ENCODE measurements around the gene CYP20A1.
"Not testable (repeated sequence)": the region's sequence is repeated elsewhere in the genome, so short reads cannot be mapped to it uniquely, and the experiment has no call there.

CYP20A1 gene

DNA sequence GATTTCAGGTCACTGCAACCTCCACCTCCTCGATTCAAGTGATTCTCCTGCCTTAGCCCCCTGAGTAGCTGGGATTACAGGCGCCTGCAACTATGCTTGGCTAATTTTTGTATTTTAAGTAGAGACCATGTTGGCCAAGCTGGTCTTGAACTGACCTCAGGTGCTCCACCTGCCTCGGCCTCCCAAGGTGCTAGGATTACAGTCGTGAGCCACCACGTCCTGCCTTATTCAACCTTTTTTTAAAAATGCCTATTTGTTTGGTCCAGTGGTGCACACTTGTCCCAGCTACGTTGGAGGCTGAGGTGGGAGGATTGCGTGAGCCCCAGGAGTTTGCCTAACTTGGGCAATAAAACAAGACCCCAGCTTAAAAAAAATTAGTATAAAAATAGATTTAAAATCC, 43.3 kb downstream of the CYP20A1 start:
- no peak for DNase-seq

DNA sequence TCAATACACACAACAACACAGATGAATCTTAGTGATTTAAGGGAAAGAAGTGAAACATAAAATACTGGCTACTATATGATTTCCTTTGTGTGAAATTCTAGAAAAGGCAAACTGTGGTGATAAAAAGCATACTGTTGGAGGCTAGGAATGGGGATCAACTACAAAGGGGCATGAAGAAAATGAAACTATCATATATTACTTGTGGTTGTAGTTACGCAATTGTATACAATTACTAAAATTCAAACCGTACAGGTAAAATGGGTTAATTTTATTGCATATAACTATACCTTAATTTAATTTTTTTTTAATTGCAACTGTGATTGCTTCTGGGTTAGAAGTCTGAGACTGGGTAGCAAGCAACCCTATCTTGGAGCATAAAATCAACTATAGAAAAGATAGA, 47.7 kb downstream of the CYP20A1 start:
- DNase-seq = no peak

DNA sequence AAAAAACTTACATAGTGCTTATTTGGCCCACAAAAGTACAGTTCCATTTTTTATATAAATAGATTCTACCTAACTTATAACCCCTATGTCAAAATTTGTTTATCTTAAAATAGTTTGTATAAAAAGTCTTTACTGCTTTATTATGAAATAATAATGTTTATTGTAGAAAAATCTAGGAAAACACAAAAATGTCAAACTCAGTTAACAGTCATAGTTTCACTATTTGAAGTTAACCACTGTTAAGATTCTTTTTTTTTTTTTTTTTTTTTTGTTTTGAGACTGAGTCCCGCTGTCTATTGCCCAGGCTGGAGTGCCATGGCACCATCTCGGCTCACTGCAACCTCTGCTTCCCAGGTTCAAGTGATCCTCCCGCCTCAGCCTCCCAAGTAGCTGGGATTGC, 62.8 kb downstream of the CYP20A1 start:
- no peak for DNase-seq

DNA sequence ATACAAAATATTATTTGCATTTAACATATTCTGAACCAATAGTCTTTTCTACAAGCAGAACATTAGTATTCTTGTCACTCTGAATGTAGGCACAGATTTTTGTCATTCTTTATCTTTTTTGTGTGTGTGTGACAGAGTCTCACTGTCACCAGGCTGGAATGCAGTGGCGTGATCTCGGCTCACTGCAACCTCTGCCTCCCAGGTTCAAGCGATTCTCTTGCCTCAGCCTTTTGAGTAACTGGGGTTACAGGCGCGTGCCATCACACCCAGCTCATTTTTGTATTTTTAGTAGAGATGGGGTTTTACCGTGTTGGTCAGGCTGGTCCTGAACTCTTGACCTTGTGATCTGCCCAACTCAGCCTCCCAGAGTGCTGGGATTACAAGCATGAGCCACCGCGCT, 63.8 kb downstream of the CYP20A1 start:
- DNase-seq = not testable (repeated sequence)

DNA sequence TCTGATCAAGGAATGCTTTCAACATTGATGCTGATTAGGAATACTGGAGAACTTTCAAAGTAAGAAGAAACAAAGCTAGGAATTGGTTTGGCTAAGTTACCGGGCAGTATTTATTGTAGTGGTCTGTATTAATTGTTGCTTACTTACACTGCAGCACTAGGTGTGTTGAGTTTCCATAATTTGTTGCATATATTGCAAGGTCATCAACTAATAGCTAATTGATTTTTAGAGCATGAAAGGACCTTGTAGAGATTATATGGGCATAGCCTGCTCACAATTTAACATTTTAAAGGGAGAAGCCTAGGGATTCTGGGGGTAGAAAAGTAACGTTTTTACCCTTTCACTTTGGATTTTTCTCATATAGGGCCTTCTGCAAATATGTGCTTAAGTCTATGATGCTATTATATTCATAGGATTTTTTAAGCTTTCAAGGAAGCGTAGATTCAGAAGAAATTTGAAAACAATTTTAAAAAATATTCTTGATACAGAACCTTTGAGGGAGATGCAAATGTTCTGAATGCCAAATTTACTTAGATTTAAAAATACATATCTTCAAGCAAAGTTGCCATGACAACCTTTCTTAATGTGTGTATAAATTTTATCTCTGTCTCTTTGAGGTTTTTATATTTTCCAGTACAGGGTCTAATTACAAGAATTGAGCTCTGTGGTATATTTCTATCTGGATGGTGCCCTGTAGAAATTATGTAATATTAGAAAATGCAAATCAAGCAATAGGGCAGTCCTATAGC, 72.0 kb downstream of the CYP20A1 start:
- no peak for DNase-seq

DNA sequence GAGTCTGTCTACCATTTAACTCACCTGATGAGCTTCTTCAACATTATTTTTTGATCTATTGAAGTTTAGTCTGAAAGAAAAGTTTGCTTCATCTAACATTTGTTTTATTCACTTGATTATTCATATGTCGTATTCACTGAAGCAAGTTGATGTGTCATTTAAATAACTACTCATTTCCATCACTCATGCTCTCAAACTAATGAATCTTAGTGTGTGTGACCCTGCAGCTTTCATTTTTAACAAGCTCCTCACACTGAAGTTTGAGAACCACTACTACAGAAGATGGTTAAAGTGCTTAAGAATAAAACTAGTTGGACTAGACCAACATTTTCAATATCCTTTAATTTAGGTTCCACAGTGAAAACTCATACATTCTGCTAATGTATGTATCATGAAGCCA, 87.5 kb downstream of the CYP20A1 start:
- no peak for DNase-seq

DNA sequence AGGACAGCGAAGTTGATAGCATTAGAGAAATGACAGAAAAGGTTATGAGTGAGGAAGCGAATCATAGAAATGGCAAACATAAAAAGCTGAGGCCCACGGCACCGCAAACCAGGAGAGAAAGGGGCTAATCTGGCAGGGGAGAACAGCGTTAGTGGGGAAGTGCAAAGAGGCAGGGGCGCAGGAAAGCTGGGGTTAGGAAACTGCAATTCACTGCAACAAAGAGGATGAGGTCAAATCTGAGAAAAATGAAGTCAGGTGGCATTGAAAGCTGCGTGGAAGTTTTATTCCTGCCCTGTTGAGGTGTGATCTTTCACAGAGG, 88.7 kb downstream of the CYP20A1 start:
- DNase-seq = no peak

DNA sequence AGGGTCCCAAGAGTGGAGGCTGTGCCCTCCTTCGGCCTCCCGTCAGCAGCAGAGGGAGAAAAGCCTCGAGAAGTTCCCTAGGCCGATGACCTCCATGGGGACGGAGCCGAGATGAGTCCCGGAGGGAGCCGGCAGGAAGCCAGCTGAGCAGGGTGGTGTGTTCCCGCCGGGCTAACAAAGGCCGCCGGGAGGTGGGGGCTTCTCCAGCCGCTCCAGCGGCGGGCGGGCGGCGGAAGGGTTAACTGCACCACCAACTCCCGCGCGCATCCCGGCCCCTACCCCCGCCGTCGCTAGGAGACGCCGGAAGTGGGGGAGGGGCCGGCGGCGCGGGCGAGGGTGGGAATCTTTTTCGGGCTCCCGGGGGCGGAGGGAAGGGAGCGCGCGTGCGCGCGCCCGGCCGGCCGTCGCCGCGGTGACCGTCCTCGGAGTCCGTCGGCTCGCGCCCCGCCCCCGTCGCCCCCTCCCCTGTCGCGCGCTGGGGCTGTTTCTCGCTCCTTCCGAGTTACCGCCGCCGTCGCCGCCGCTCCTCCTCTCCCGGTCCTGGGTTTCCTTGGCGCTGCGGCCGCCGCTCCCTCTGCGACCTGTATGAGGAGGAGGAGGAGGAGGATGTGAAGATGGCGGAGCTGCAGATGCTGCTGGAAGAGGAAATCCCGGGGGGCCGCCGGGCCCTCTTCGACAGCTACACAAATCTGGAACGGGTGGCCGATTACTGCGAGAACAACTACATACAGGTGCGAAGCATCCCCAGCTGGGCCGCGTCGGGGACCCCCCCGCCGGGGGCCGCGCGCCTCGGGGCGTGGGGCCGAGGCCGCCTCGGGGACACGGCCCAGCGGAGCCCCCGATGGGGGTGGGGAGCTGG, 89.3 kb downstream of the CYP20A1 start, which contains the start of gene ABI2:
Gene ABI2 (plus strand): TSS at position 494 of the 859 bp plus-strand sequence. CDS start 121 bp downstream, at position 615.
- DNase-seq = peak; percentile 58 to 69

DNA sequence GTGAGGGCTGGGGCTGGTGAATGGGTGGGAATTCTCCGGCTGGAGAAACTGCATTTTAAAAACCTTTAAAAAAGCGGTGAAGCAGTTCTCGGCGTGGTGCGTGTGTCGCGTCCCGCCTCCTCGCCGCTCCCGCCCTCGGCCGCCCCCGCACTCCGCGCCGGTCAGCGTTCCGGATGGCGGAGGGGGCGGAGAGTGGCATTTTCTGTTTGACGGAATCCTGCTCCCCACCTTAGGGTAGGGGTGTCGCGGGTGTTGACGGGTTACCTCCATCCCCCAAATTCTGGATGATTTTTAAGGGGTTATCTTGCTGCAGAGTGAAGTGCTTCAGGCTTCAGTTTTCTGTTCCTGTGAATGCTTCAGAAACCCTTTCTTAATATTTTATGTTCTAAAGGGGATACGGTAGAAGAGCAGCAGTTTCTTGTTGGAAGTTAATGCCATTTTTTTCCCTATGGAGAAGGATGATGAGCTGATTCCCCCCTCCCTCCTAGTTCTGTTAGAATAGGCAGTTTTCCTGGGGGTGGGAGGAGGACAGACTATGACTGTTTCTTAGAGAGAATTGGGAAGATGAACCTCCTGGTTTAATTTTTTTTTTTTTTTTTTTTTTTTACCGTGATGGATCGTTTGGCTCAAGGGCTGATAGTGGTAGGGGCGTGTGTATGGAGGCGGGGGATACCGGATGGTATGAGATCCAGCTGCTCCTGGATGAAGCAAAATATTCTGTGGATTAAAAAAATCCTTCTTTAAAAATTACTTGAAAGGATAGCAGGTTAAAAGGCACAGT, 90.1 kb downstream of the CYP20A1 start:
- DNase-seq = peak; percentile 7 to 29

DNA sequence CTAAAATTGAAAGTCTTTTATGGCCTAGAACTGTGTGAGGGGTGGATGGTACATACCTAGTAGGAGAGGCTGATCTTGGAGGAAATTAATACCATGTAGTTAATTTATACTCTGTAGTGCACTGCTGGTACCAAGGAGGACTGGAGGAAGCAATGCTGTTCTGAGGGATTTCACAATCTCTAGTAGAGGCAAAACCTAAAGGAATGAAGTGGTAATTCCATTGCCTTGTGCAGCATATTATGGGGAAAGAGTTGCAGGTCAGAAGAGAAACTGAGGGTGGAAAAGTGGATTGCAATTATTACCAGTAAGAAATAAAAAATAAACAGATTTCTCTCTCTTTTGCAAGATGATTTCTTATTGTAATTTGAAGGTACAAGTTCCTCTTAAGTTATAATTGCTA, 91.6 kb downstream of the CYP20A1 start:
- peak in 1 of 2 donors; percentile 2 for DNase-seq

DNA sequence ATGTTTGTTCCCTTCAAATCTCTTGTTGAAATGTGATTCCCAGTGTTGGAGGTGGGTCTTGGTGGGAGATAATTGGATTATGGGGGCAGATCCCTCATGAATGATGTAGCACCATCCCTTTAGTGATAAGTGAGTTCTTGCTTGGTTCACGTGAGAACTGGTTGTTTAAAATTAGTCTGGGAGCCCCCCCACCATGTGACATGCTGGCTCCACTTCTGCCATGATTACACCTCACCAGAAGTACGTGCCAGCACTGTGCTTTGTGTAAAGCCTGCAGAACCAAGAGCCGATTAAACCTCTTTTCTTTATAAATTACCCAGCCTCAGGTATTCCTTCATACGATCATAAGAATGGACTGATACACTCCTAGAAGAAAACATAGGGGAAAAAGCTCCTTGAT, 99.5 kb downstream of the CYP20A1 start:
- DNase-seq = no peak

DNA sequence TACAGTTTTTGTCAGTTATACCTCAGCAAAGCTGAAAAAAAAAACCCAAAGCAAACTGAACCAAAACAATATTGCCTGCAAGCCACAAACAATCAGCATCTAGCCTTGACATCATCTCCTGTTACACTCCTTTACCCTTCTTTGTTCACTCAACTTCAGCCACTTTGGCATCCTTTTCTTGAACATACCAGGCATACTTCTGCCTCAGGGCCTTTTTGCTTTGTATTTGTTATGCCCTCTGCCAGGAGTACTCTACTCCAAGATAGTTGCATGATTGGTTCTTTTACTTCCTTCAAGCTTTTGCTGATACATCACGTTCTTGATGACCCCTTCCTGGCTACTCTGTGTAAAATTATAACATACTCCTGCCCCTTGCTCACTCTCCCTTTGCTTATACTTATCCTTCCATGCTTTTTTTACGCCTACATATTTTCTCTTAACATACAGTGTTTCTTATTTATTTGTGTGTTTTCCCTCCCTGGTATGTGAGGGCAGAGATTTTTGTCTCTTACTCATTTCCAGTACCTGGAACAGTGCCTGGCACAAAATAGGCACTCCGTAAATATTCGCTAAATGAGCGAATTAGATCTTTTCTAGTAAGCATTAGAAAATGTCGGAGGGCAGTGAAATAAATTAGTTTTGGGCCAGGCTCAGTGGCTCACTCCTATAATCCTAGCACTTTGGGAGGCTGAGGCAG, 102.1 kb downstream of the CYP20A1 start:
- DNase-seq = no peak

DNA sequence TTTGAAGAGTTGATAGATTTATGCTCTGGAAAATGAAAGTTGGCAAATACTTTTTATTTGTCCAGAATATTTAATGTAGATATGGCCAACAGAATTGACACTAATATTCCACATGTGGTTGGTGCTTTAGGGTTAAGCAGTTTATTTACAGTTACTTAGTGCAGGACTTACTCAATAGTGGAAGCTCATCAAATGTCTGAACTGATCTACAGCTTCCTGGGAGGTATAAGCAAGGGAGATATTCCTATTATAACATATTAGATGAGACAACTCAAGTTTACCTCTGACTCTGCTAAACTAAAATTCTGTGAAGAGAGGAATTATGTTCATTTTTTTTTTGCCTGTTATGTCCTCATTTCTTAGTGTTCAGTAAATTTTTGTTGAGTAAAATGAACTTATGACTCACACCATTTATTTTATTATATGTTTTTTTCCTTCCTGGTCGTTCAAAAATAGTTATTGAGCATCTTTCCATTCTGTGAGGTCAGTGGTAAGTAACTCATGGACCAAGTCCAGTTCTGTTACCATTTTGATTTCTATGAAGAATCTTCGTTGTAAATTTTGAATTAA, 103.0 kb downstream of the CYP20A1 start:
- DNase-seq = no peak

DNA sequence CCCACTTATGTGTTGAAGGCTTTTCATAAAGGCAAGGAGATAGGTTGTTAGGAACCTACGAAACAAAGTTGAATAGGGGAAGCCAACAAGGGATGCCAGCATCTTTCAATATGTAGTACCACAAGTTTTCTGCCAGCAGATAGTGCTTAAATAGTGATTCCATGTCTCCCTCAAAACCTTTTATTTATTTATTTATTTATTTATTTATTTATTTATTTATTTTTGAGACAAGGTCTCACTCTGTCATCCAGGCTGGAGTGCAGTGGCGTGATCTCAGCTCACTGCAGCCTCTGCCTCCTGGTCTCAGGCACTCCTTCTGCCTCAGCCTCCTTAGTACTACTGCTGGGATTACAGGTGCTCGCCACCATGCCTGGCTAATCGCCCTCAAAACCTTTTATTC, 103.6 kb downstream of the CYP20A1 start:
- DNase-seq = not testable (repeated sequence)

DNA sequence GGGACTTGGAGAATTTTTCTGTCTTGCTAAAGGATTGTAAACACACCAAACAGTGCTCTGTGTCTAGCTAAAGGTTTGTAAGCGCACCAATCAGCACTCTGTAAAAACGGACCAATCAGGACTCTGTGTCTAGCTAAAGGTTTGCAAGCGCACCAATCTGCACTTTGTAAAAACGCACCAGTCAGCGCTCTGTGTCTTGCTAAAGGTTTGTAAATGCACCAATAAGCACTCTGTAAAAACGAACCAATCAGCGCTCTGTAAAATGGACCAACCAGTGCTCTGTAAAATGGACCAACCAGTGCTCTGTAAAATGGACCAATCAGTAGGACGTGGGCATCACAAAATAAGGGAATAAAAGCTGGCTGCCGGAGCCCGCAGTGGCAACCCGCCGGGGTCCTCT, 105.8 kb downstream of the CYP20A1 start:
- DNase-seq = no peak

DNA sequence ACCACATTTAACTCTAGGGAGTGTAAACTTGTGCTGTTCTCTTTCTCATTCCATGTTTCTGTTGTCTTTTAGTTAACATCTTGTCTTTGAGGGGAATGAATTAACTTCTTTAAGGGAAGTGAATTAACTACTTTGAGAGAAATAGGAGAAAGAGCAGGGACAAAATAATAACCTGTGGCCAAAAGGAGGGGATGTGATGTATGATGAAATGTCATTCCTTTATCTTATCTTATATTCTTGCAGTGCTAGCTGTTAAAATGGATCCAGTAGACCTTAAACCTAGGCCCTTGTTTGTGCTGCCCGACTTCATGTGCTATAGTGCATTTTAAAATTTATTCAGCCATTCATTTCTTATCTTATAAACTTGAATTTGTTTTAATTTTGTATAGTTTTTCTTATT, 107.8 kb downstream of the CYP20A1 start:
- DNase-seq = no peak

DNA sequence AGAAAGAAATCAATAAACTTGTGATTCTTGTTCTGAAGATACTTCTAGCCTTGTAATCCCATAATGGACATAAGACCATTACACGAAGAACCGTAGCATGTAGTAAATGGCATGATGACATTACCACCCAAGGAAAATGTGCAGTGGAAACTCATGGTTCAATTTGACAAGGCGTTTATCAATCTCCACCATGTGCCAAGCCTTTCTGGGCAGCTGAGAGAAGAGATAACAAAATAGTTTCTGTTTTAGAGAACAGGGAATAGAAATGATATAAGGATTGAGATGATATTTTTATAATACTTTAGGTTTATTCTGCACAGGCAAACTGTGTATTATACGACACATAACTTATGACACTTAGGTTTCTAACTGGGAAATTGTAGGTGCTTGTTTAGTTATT, 108.6 kb downstream of the CYP20A1 start:
- no peak for DNase-seq

DNA sequence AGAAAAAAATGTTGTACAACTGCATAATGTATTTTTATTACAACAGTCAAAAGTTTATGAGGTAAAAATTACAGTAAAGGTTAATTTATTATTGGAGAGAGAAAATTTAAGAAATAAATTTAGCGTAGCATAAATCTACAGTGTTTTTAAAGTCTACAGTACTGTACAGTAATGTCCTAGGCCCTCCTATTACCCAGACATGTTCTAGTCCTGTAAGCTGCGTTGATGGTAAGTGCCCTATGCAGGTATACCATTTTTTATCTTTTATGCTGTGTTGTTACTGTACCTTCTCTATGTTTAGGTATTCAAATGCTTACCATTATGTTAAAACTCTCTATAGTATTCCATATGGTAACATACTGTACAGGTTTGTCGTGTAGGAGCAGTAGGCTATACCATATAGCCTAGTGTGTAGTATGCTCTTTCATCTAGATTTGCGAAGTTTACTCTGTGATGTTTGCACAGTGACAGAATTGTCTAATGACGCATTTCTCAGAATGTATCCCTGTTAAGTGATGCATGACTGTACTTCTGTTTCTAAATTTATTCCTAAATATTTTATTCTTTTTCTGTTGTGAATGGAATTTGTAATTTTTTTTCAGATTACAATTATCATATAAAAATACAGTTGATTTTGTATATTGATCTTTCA, 113.9 kb downstream of the CYP20A1 start:
- DNase-seq = no peak

DNA sequence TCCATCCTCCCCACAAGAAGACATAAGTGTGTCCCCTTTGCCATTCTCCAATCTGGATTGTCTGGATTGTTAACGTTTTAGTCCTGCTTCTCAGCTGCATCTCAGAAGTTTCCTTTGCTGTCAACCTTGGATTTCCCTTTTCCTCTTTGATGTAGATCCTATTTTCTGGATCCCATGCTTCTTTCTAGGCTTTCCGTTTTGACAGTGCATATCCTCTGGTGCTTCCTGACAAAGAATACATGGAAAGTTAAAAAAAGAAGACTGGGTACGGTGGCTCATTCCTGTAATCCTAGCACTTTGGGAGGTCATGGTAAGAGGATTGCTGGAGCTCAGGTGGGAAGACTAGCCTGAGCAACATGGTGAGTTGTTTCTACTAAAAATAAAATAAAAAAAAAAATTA, 116.1 kb downstream of the CYP20A1 start:
- no peak for DNase-seq

Measured in inflammatory macrophage (primary cell).